ENCODE results near the gene PIGZ.

The PIGZ gene

GRCh38 chr3:196998966-196999760 lies 30.5 kb upstream of the PIGZ start:
- no peak overlapping the region for H3K9ac ChIP-seq (ENCODE audit: low read length)
- H3K4me1 ChIP-seq (ENCODE audit: control insufficient read depth, low read depth, low read length), result peaks cover 4% of the 10 kb centered on the region
- no peaks in the 10 kb centered on the region for H3K9me3 ChIP-seq (ENCODE audit: control insufficient read depth, low read depth, low read length)
- H3K36me3 ChIP-seq (ENCODE audit: control insufficient read depth, low read depth, low read length), result no peaks in the 10 kb centered on the region
- no peak overlapping the region for H3K27ac ChIP-seq (ENCODE audit: low read length)
- no peak overlapping the region for H3K4me3 ChIP-seq (ENCODE audit: low read length)
- peaks cover 7% of the 10 kb centered on the region for H3K27me3 ChIP-seq (ENCODE audit: control insufficient read depth, insufficient read depth, low read length)

- Histone ChIP-seq H3K9ac (ENCODE audit: low read length) (no peak overlapping the region), H3K27me3 (ENCODE audit: control insufficient read depth, insufficient read depth, low read length) (no peaks in the 10 kb centered on the region), H3K27ac (ENCODE audit: low read length) (no peak overlapping the region)
These were observed 28.7 kb upstream of the PIGZ start for GRCh38 chr3:196997311-196997710.

GRCh38 chr3:196996454-196997265 lies 28.0 kb upstream of the PIGZ start:
- H3K4me1 ChIP-seq (ENCODE audit: control insufficient read depth, low read depth, low read length), result no peaks in the 10 kb centered on the region
- no peak overlapping the region for H3K27ac ChIP-seq (ENCODE audit: low read length)
- no peak overlapping the region for H3K9ac ChIP-seq (ENCODE audit: low read length)
- no peaks in the 10 kb centered on the region for H3K9me3 ChIP-seq (ENCODE audit: control insufficient read depth, low read depth, low read length)
- H3K4me3 ChIP-seq (ENCODE audit: low read length), result no peak overlapping the region
- H3K27me3 ChIP-seq (ENCODE audit: control insufficient read depth, insufficient read depth, low read length), result no peaks in the 10 kb centered on the region
- no peaks in the 10 kb centered on the region for H3K36me3 ChIP-seq (ENCODE audit: control insufficient read depth, low read depth, low read length)

More at GRCh38 chr3:196997311-196997710, 28.7 kb upstream of the PIGZ start:
- Histone ChIP-seq H3K4me1 (ENCODE audit: control insufficient read depth, low read depth, low read length) (no peaks in the 10 kb centered on the region), H3K9me3 (ENCODE audit: control insufficient read depth, low read depth, low read length) (no peaks in the 10 kb centered on the region), H3K4me3 (ENCODE audit: low read length) (no peak overlapping the region), H3K36me3 (ENCODE audit: control insufficient read depth, low read depth, low read length) (no peaks in the 10 kb centered on the region)

- Histone ChIP-seq H3K27me3 (ENCODE audit: control insufficient read depth, insufficient read depth, low read length) (no peaks in the 10 kb centered on the region), H3K36me3 (ENCODE audit: control insufficient read depth, low read depth, low read length) (no peaks in the 10 kb centered on the region), H3K27ac (ENCODE audit: low read length) (no peak overlapping the region), H3K9ac (ENCODE audit: low read length) (no peak overlapping the region), H3K4me3 (ENCODE audit: low read length) (no peak overlapping the region), H3K9me3 (ENCODE audit: control insufficient read depth, low read depth, low read length) (no peaks in the 10 kb centered on the region), H3K4me1 (ENCODE audit: control insufficient read depth, low read depth, low read length) (no peaks in the 10 kb centered on the region)
These were observed 27.2 kb upstream of the PIGZ start for GRCh38 chr3:196995646-196996355.

GRCh38 chr3:196995027-196995426 lies 26.4 kb upstream of the PIGZ start:
- H3K9ac ChIP-seq (ENCODE audit: low read length), result no peak overlapping the region
- H3K27ac ChIP-seq (ENCODE audit: low read length), result no peak overlapping the region
- H3K36me3 ChIP-seq (ENCODE audit: control insufficient read depth, low read depth, low read length), result no peaks in the 10 kb centered on the region
- H3K4me1 ChIP-seq (ENCODE audit: control insufficient read depth, low read depth, low read length), result no peaks in the 10 kb centered on the region
- no peaks in the 10 kb centered on the region for H3K9me3 ChIP-seq (ENCODE audit: control insufficient read depth, low read depth, low read length)
- no peak overlapping the region for H3K4me3 ChIP-seq (ENCODE audit: low read length)
- H3K27me3 ChIP-seq (ENCODE audit: control insufficient read depth, insufficient read depth, low read length), result no peaks in the 10 kb centered on the region

GRCh38 chr3:196994056-196994455 lies 25.4 kb upstream of the PIGZ start:
- no peaks in the 10 kb centered on the region for H3K27me3 ChIP-seq (ENCODE audit: control insufficient read depth, insufficient read depth, low read length)
- no peak overlapping the region for H3K4me3 ChIP-seq (ENCODE audit: low read length)
- H3K4me1 ChIP-seq (ENCODE audit: control insufficient read depth, low read depth, low read length), result no peaks in the 10 kb centered on the region
- no peak overlapping the region for H3K9ac ChIP-seq (ENCODE audit: low read length)
- no peak overlapping the region for H3K27ac ChIP-seq (ENCODE audit: low read length)
- no peaks in the 10 kb centered on the region for H3K36me3 ChIP-seq (ENCODE audit: control insufficient read depth, low read depth, low read length)
- no peaks in the 10 kb centered on the region for H3K9me3 ChIP-seq (ENCODE audit: control insufficient read depth, low read depth, low read length)

- H3K4me3 ChIP-seq (ENCODE audit: low read length), result no peak overlapping the region
- no peaks in the 10 kb centered on the region for H3K27me3 ChIP-seq (ENCODE audit: control insufficient read depth, insufficient read depth, low read length)
- no peaks in the 10 kb centered on the region for H3K36me3 ChIP-seq (ENCODE audit: control insufficient read depth, low read depth, low read length)
- H3K27ac ChIP-seq (ENCODE audit: low read length), result no peak overlapping the region
- no peaks in the 10 kb centered on the region for H3K4me1 ChIP-seq (ENCODE audit: control insufficient read depth, low read depth, low read length)
- no peak overlapping the region for H3K9ac ChIP-seq (ENCODE audit: low read length)
- H3K9me3 ChIP-seq (ENCODE audit: control insufficient read depth, low read depth, low read length), result no peaks in the 10 kb centered on the region
These were observed 23.9 kb upstream of the PIGZ start for GRCh38 chr3:196992461-196993065.

- no peak overlapping the region for H3K27ac ChIP-seq (ENCODE audit: low read length)
- no peaks in the 10 kb centered on the region for H3K9me3 ChIP-seq (ENCODE audit: control insufficient read depth, low read depth, low read length)
- no peak overlapping the region for H3K4me3 ChIP-seq (ENCODE audit: low read length)
- no peaks in the 10 kb centered on the region for H3K27me3 ChIP-seq (ENCODE audit: control insufficient read depth, insufficient read depth, low read length)
- no peaks in the 10 kb centered on the region for H3K36me3 ChIP-seq (ENCODE audit: control insufficient read depth, low read depth, low read length)
- no peaks in the 10 kb centered on the region for H3K4me1 ChIP-seq (ENCODE audit: control insufficient read depth, low read depth, low read length)
- H3K9ac ChIP-seq (ENCODE audit: low read length), result no peak overlapping the region
These were observed 23.2 kb upstream of the PIGZ start for GRCh38 chr3:196991581-196992460.

- H3K27me3 ChIP-seq (ENCODE audit: control insufficient read depth, insufficient read depth, low read length), result no peaks in the 10 kb centered on the region
- no peaks in the 10 kb centered on the region for H3K9me3 ChIP-seq (ENCODE audit: control insufficient read depth, low read depth, low read length)
- H3K36me3 ChIP-seq (ENCODE audit: control insufficient read depth, low read depth, low read length), result no peaks in the 10 kb centered on the region
- H3K4me1 ChIP-seq (ENCODE audit: control insufficient read depth, low read depth, low read length), result no peaks in the 10 kb centered on the region
- H3K27ac ChIP-seq (ENCODE audit: low read length), result no peak overlapping the region
- no peak overlapping the region for H3K9ac ChIP-seq (ENCODE audit: low read length)
- H3K4me3 ChIP-seq (ENCODE audit: low read length), result no peak overlapping the region
These were observed 22.0 kb upstream of the PIGZ start for GRCh38 chr3:196990601-196991007.

GRCh38 chr3:196989721-196990262 lies 21.2 kb upstream of the PIGZ start:
- Histone ChIP-seq H3K27me3 (ENCODE audit: control insufficient read depth, insufficient read depth, low read length) (no peaks in the 10 kb centered on the region), H3K36me3 (ENCODE audit: control insufficient read depth, low read depth, low read length) (no peaks in the 10 kb centered on the region), H3K9ac (ENCODE audit: low read length) (no peak overlapping the region), H3K4me1 (ENCODE audit: control insufficient read depth, low read depth, low read length) (no peaks in the 10 kb centered on the region), H3K27ac (ENCODE audit: low read length) (no peak overlapping the region), H3K9me3 (ENCODE audit: control insufficient read depth, low read depth, low read length) (no peaks in the 10 kb centered on the region), H3K4me3 (ENCODE audit: low read length) (no peak overlapping the region)

Data from iPS-18a (cell line).